HG03280 (cell line): Measurements from ENCODE around the gene RND3.

Experiments used
- ATAC-seq: cut with Tn5 transposase; IDR thresholded peaks from one replicate; pipeline ENCODE4 v1.9.1; 2021; ENCODE audit warnings: mild to moderate bottlenecking, moderate library complexity; ENCODE audit not compliant: unreplicated experiment

Gene RND3

DNA sequence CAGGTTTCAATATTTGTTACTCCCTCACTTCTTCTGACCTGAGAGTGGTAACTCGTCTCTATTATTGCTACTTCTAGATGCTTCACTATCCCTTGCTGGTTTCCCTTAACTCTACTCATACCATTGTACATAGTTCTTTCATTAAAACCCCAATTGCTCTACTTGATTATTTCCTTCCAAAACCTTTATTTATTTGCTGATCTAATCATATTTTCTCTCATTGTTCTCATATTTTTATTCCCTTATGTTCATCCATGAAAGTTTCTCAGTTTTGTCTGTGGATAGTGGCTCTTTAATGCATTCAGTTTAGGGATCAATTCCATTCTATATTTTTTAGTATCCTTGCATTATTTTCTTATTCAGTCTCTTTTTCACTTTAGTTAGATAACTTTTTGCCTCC is 42.1 kb downstream of the RND3 start:
- ATAC-seq: no peak

DNA sequence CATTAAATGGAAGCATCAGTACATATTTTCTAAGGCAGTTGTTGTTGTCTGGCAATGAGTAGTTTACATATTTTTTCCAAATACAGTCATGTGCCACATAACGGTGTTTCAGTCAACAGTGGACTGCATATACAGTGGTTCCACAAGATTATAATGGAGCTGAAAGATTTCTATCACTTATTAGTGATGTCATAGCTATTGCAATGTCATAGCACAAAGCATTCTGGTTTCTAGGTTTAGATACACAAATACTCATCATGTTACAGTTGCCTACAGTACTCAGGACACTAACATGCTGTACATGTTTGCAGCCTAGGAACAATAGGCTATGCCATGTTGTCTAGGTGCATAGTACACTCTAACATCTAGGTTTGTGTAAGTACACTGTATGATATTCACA is 45.0 kb downstream of the RND3 start:
- no peak for ATAC-seq

DNA sequence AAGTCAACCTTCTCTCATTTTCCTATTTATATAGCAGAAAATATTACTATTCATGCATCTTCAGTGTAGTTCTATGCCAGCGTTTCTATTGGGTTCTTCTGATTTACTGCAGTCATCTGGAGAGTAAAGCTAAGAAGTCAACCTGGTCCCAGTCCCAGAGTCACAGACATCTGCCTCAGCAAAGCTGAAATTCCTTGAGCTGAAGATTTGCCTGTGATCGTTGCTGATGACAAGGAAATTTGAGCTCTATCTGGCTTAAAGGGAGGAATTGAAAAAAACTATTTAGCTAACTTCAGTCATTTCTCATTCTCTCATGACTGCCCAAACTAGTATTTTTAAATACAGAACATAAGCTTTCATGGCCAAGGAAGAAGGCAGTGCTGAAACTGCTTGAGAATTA is 45.7 kb downstream of the RND3 start:
- ATAC-seq: no peak

DNA sequence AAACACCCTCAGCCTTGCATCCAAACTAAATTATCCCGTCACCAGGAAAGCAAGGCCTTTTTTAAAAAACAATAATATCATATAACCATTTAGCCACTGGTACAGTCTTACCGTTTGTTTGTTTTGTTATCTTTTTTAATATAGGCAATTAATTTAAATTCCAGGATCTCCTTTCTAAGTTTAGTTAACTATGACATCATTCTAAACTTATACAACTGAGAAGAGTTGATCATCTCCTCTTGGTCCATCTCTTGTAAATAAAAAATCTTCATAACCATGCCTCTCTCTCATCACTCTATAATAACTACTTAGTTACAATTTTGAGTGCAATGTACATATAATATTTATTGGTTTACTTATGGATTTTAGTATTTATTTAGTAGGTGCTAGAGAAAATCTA is 46.2 kb downstream of the RND3 start:
- ATAC-seq: no peak

DNA sequence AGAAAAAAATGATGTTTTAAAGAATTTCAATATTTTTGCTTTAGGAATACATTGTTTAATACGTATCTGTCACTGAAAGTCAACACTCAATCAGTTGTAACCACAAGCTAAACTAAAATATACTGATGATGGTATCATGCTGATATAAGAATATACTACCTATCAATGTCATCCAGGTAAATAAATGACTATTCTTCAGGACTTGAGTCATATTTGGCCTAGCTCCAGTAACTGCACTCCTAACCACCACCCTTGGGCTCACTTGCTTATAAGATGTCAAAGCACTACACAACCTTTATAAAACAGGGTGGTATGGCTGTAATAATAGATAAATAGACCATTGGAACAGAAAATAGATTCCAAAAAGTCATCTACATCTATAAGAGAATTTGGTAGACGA is 48.8 kb downstream of the RND3 start:
- ATAC-seq: no peak

DNA sequence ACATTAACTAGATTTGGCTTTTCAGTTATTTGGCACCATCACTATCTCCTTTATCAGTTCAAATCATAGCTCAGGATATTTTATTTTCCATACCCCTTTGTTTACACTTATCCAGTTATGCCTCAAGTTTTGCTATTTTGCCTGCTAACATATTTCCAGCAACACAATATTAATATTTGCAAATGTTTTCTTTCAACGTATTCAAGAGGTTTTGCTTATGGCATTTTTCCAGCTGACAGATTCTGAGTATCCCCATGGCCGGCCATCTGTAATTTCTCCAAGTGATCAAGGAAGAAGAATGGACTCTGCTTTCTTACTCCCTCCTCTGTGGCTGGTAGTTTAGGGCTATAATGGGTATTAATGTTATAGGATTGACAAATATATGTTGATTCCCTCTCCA is 49.4 kb downstream of the RND3 start:
- no peak for ATAC-seq

DNA sequence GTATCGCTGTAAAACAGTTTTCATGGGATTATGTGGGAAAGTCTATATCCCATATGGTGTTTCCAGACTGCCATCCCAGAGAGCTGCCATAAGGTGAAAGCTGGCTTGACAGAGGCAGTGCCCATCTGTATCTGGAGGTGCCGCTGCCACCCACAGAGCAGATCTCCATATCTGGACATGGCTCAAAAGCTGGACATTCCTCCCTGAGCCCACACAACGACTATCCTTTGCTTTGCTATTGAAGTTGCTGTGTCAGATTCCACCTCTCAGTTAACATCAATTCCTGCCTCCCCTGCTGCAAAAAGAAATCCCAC is 55.2 kb downstream of the RND3 start:
- ATAC-seq: no peak

DNA sequence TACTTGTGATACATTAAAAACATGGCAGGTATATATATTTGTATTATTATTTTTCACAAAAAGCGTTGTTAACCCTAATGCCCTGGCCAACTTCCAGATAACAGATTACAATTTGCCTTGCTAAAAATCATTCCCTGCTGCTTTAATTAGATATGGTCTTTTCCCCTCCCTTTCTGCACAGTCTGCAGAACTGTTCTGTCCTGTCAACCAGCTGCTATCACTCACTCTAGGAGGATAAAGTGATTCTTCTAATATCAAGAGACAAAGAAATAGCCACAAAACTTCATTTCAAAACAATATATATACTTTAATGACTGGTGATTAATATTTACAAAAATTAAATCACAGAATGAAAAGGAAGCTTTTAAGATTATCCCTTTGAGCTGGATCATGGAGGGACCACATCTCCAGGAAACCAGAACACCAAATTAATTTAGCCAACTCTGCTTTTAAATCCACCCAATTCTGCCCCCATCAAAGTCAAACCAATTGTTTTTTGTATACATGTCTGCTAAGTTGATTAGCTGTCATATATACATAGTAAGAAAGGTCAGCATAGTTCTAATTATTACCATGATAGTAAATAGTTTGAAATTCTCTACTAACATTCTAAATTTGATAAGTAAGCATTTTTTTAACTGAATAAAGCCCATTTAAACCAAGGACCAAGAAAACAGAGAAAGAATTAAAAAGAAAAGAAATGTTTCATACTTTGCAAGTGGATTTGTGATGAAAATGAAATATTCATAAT is 55.7 kb downstream of the RND3 start:
- ATAC-seq: no peak

DNA sequence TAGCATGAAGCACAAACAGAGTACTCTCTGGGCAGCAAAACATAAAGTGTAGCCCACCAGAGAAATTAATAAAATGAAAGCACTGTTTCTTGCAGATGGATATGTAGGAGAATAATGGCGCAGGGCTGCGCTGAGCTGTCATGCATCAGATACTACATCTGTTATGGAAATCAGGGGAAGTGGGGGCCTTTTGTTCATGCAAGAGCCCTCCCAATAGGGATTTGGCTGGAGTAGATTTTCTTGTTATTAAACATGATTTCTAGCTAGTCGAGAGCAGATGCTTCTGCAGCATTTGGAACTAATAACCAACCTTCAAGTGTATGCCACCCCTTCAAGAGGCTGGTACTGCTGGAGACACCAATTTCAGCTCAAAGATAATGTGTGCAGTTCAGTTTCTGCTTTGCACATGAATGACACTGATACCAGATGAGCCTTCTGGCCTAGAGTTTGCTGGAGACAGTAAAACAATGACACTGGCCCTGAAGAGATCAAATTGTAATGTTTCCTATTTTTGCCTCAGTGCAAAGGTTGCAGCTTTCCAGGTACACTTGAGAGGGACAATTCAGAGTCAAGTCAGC is 58.0 kb downstream of the RND3 start:
- ATAC-seq: no peak

DNA sequence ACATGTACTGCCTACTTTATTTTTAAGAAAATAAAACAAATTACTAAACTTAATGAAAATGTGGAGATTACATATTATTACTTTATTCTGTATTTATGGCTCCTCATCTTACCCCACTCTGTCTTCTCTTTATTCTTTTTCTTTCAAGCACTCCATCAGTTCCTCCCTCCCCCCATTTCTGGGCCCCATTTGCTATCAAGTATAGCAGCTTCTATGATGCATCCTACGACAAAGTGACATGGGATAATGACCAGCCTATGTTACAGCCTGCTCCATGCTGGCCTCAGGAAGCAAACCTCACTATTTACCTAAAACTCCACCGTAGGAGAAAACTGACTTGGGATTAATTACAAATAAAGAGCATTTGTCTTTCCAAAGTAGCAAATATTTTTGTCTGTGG is 58.8 kb downstream of the RND3 start:
- no peak for ATAC-seq

DNA sequence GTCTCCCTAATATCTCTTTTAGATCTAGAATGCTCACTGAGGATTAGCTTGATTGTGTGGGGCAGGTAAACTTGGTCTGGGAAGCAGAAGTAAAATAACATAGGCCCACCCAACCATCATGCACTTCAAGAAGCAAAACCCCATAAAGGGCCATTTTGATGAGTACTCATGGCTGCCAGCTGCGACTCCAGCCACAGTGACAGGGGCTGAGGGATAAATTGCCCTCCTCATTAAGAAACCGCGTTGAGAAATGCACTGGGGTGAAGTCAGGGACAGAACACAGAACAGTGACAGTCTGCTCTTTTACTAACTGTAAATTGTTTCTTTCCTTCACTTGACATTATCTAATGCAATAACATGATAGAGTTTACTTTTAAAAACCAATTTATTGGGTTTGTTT is 60.2 kb downstream of the RND3 start:
- no peak for ATAC-seq

DNA sequence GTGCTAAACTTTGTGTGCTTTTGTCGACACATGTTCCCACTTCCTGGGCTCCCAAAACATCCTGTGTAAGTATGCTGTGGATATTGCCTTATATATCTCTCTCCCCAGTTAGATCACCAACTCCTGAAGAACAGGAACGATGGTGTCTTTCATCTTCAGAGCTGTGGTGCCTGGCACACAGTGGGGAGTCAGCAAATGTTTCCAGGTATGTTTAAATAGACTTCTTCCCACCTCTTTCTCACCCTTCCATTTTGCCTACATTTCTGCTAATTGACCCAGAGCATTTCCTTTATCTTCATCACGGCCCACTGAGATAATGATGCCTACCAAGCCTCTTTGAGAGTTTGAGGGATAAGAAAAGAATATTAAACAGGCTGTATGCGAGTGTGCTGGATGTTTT is 60.7 kb downstream of the RND3 start:
- no peak for ATAC-seq

DNA sequence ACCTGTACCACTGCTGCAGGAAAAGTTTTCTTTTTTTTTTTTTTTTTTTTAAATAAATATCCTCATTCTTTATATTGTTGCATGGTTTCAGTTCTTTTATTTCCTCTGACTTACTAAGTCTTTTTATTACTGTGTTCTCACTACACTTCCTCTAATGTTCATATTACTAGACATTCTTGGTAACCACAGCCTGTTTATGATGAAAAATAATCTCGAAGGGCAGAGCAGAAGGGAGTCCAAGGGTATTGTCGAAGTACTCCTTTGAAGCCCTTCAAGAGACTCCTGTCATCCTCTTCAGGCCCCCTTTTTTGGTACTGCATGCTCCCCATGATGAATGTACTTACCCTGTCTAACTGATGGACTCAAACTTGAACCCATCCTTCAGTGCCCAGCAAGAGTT is 61.2 kb downstream of the RND3 start:
- ATAC-seq: no peak

DNA sequence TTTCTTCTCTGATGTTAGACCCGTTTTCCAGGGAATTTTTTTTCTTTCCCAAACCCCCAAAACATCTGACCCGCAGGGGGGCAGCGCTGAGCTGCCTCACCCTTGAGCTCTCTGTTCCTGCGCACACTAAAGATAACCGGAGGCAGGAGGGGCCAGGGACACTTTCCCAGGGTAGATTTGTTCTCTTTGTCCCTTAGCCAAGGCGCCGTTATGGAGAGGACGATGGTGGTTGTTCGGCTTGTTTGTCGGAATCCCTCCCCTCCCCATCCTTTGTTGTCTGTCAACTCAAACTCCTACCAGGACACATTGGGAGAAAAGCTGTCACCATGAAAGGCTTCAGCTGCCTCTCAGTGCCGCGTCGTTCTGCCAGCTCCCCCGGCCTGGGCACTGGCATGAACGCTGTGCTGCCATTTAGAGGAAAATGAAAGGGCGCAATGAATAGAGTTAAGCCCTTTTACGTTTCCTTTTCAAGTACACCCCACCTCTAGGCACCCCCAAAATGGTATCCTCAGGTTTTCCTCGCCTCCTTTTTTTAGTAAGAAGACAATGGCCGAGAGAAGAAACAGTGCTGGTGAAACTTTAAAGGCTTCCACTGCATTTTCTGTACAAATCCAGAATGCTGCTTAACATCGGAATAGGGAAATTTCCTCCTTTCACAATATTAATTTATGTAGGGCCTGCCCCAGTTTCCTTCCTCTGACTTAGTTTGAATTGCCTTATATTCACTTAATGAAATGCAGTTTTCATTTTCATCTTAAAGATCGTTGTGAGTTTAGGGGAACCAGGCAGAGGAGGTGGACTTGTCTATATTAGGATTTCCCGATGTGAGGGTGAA is 62.1 kb downstream of the RND3 start:
- no peak for ATAC-seq

DNA sequence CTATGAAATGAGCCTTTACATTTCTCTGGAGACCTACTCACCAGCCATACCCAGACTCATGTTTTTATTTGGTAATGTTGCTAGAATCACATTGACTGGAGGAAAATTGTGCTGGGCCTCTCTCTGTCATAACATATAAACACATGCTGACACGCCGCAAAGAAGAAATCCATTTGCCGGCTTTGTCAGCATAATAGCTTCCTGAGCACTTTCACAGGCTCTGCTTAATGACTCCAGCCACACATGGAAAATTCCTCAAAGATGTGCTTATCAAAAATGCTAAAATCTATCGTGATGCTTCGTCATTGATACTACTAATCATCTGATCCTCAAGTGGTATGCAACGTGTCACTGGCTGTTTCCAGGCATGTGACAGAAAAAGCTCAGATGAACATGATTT is 63.1 kb downstream of the RND3 start:
- ATAC-seq: no peak

DNA sequence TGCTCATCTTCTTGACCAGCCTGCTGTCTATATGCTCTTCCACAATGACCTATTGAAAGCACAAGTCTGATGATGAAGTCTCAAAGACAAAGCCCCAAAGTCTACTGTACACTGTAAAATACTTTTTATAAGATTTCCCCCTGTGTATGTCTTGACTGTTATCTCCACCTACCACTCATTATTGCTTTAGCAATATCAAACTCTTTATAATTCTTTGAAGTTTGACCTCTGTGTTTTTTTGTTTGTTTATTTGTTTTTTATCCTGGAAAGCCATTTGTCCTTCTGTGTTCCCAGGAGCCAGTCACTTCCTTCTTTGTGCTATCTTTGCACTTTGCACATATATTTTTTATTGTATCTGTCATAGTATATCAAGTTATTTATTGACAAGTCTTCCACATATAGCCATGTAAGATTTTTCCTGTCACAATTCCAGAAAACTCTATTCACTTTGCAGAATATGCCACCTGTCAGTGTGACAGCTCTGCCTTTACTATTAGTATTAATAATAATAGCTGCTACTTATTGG is 66.3 kb downstream of the RND3 start:
- ATAC-seq: no peak

DNA sequence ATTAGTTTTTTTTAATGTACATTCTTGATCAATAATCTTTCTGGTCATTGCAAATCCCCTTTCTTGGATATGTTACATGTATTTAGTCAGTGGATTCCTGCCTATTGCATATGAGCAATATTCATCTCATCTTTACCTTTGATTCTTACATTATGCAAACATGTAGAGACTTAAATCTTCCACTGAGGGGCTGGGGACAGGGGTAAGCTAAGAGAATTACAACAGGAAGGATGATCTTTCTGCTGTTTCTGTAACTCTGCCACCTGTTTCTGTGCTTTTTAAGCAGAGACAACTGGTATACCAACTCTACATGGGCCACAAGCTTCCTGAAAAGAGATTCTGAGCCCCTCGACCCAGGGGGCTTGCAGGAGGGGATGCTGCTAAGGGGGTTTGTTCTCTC is 68.6 kb downstream of the RND3 start:
- ATAC-seq: no peak
